ENCODE measurements around the gene MAGI2. TPM values are rescaled to one million over a fixed set of nuclear protein-coding genes. Genes with fewer than 3 reads are reported as not detected.
"Not testable (repeated sequence)": the region's sequence is repeated elsewhere in the genome, so short reads cannot be mapped to it uniquely, and the experiment has no call there.

The MAGI2 gene
- total RNA-seq, 2 donors from 2014 or later = 10.3 to 19.2 TPM

DNA sequence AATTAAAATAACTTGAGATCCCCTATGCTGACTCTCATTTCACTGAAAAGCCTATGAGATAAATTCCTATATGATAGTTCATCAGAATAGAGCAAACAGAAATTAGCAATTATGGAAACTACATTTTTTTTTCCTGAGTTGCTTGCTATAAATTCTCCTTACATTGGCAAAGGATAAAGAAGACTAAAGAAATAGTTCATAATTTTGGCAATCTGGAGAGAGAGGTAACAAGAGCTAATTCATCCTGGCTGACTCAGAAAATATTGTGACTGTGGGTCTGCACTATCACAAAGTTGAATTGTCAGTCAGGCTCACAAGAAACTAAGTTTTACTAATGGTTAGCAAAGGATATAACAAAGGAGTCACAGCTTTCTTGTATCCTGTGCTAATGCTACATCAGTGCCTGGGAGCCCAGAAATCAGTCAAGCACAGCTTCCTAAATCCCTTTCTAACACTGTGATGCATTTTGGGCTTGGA, 483.0 kb downstream of the MAGI2 start:
- H3K27me3 Mint-ChIP-seq (ENCODE audit: insufficient read depth) = no peaks in the 10 kb centered on the region
- no peaks in the 10 kb centered on the region for H3K4me1 Mint-ChIP-seq
- no peaks in the 10 kb centered on the region for H3K9me3 ChIP-seq (ENCODE audit: control insufficient read depth, low read length)
- H3K9me3 Mint-ChIP-seq = no peaks in the 10 kb centered on the region
- H3K4me3 ChIP-seq (ENCODE audit: low read length) = no peak overlapping the region
- DNase-seq = no peak
- H3K36me3 Mint-ChIP-seq (ENCODE audit: low read depth) = no peaks in the 10 kb centered on the region
- H3K4me3 Mint-ChIP-seq = no peak overlapping the region
- H3K4me1 ChIP-seq (ENCODE audit: control insufficient read depth, insufficient read depth, low read length) = no peaks in the 10 kb centered on the region
- no peak overlapping the region for H3K27ac Mint-ChIP-seq
- H3K36me3 ChIP-seq (ENCODE audit: control insufficient read depth, insufficient read depth, low read length) = no peaks in the 10 kb centered on the region
- no peak overlapping the region for H3K9ac ChIP-seq (ENCODE audit: extremely low read depth, low read length, poor library complexity, severe bottlenecking)
- H3K27me3 ChIP-seq (ENCODE audit: control insufficient read depth, insufficient read depth, low read length, poor library complexity, severe bottlenecking) = no peaks in the 10 kb centered on the region
- TF ChIP-seq, protein P1, sequence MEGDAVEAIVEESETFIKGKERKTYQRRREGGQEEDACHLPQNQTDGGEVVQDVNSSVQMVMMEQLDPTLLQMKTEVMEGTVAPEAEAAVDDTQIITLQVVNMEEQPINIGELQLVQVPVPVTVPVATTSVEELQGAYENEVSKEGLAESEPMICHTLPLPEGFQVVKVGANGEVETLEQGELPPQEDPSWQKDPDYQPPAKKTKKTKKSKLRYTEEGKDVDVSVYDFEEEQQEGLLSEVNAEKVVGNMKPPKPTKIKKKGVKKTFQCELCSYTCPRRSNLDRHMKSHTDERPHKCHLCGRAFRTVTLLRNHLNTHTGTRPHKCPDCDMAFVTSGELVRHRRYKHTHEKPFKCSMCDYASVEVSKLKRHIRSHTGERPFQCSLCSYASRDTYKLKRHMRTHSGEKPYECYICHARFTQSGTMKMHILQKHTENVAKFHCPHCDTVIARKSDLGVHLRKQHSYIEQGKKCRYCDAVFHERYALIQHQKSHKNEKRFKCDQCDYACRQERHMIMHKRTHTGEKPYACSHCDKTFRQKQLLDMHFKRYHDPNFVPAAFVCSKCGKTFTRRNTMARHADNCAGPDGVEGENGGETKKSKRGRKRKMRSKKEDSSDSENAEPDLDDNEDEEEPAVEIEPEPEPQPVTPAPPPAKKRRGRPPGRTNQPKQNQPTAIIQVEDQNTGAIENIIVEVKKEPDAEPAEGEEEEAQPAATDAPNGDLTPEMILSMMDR (conservative IDR thresholded peaks at IDR 0.05) = no peak
- no peak overlapping the region for H3K27ac ChIP-seq (ENCODE audit: low read depth, low read length)

DNA sequence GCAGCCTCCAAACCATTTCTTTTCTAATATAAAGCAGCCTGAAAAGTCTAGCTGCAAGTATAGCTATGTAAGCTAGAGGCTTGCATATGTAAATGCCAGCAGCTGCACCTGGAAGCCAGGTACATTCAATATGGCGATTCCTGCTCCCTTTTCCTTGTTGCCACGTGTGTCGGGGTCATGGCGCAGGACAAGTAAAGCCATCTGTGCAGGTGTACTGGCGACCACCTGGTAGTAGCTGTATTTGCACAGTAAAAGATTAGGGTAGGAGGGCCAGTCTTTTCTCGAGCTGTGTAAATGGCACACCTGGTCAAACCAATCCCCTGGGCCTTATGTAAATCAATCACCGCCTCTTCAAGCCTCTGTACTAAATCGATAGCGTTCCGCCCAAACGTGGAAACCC, 484.5 kb downstream of the MAGI2 start:
- H3K27me3 ChIP-seq (ENCODE audit: control insufficient read depth, insufficient read depth, low read length, poor library complexity, severe bottlenecking) = no peaks in the 10 kb centered on the region
- no peak overlapping the region for H3K9ac ChIP-seq (ENCODE audit: extremely low read depth, low read length, poor library complexity, severe bottlenecking)
- no peaks in the 10 kb centered on the region for H3K9me3 ChIP-seq (ENCODE audit: control insufficient read depth, low read length)
- no peak overlapping the region for H3K4me3 ChIP-seq (ENCODE audit: low read length)
- no peaks in the 10 kb centered on the region for H3K9me3 Mint-ChIP-seq
- H3K36me3 ChIP-seq (ENCODE audit: control insufficient read depth, insufficient read depth, low read length) = no peaks in the 10 kb centered on the region
- H3K36me3 Mint-ChIP-seq (ENCODE audit: low read depth) = no peaks in the 10 kb centered on the region
- H3K4me1 Mint-ChIP-seq = no peaks in the 10 kb centered on the region
- WGBS, 2 experiments (ENCODE audit: insufficient coverage in 1 of 2, insufficient read length in 1 of 2) = 94% methylated on average over 11 of the region's 11 CpGs
- H3K27me3 Mint-ChIP-seq (ENCODE audit: insufficient read depth) = no peaks in the 10 kb centered on the region
- H3K4me3 Mint-ChIP-seq = no peak overlapping the region
- no peak for DNase-seq
- H3K4me1 ChIP-seq (ENCODE audit: control insufficient read depth, insufficient read depth, low read length) = no peaks in the 10 kb centered on the region
- H3K27ac ChIP-seq (ENCODE audit: low read depth, low read length) = no peak overlapping the region
- TF ChIP-seq, protein P1 (conservative IDR thresholded peaks at IDR 0.05) = no peak
- H3K27ac Mint-ChIP-seq = no peak overlapping the region

GRCh38 chr7:78967561-78967960, 485.9 kb downstream of the MAGI2 start:
- not testable (repeated sequence) for H3K27ac Mint-ChIP-seq; H3K4me1 ChIP-seq (ENCODE audit: control insufficient read depth, insufficient read depth, low read length); H3K9ac ChIP-seq (ENCODE audit: extremely low read depth, low read length, poor library complexity, severe bottlenecking); H3K4me3 Mint-ChIP-seq; H3K27ac ChIP-seq (ENCODE audit: low read depth, low read length); H3K4me1 Mint-ChIP-seq; DNase-seq; H3K9me3 ChIP-seq (ENCODE audit: control insufficient read depth, low read length); H3K4me3 ChIP-seq (ENCODE audit: low read length); H3K27me3 ChIP-seq (ENCODE audit: control insufficient read depth, insufficient read depth, low read length, poor library complexity, severe bottlenecking); H3K9me3 Mint-ChIP-seq; H3K36me3 Mint-ChIP-seq (ENCODE audit: low read depth); H3K36me3 ChIP-seq (ENCODE audit: control insufficient read depth, insufficient read depth, low read length); H3K27me3 Mint-ChIP-seq (ENCODE audit: insufficient read depth)
- 97% methylated on average over 2 of the region's 2 CpGs; no CpG with 5 or more reads in 1 of the 2 experiments for WGBS, 2 experiments (ENCODE audit: insufficient coverage in 1 of 2, insufficient read length in 1 of 2)

GRCh38 chr7:78967046-78967445, 486.4 kb downstream of the MAGI2 start:
- Histone ChIP-seq H3K4me3 (ENCODE audit: low read length) (no peak overlapping the region), H3K9me3 (ENCODE audit: control insufficient read depth, low read length) (no peaks in the 10 kb centered on the region), H3K4me1 (ENCODE audit: control insufficient read depth, insufficient read depth, low read length) (no peaks in the 10 kb centered on the region), H3K27me3 (ENCODE audit: control insufficient read depth, insufficient read depth, low read length, poor library complexity, severe bottlenecking) (no peaks in the 10 kb centered on the region), H3K27ac (ENCODE audit: low read depth, low read length) (no peak overlapping the region), H3K9ac (ENCODE audit: extremely low read depth, low read length, poor library complexity, severe bottlenecking) (no peak overlapping the region), H3K36me3 (ENCODE audit: control insufficient read depth, insufficient read depth, low read length) (no peaks in the 10 kb centered on the region)
- H3K27ac Mint-ChIP-seq = no peak overlapping the region
- H3K27me3 Mint-ChIP-seq (ENCODE audit: insufficient read depth) = no peaks in the 10 kb centered on the region
- no peak for DNase-seq
- H3K4me1 Mint-ChIP-seq = no peaks in the 10 kb centered on the region
- TF ChIP-seq, protein P1 (conservative IDR thresholded peaks at IDR 0.05) = no peak
- WGBS, 2 experiments (ENCODE audit: insufficient coverage in 1 of 2, insufficient read length in 1 of 2) = 90 to 93% methylated on average over 2 of the region's 2 CpGs
- H3K9me3 Mint-ChIP-seq = no peaks in the 10 kb centered on the region
- no peak overlapping the region for H3K4me3 Mint-ChIP-seq
- no peaks in the 10 kb centered on the region for H3K36me3 Mint-ChIP-seq (ENCODE audit: low read depth)
